GM18520 (cell line): ENCODE data around the gene PPM1M.

Experiments used
- ATAC-seq: cut with Tn5 transposase; IDR thresholded peaks from one replicate; pipeline ENCODE4 v1.9.1; 2021; ENCODE audit not compliant: unreplicated experiment

Gene PPM1M

GRCh38 chr3:52294320-52295150 lies 49.0 kb downstream of the PPM1M start:
- no peak for ATAC-seq

- no peak for ATAC-seq
Measured at GRCh38 chr3:52295671-52296208, 50.2 kb downstream of the PPM1M start.

GRCh38 chr3:52297242-52298148 lies 51.9 kb downstream of the PPM1M start:
- no peak for ATAC-seq

GRCh38 chr3:52298149-52299098 lies 52.9 kb downstream of the PPM1M start:
- ATAC-seq: no peak

- ATAC-seq: no peak
Measured at GRCh38 chr3:52299247-52299878, 53.8 kb downstream of the PPM1M start.
